T47D (cell line): Measurements from ENCODE around the gene CNOT1.

Experiments used
- DNase-seq, 2 experiments: peaks; one replicate each; pipeline versions ENCODE4 v3.0.0 to v3.0.0-alpha.2; 2011 to 2012; ENCODE audit warnings: low read depth in 1 of 2, low spot score in 1 of 2
- JUND ChIP-seq: IDR thresholded peaks from 2 replicates; pipeline ENCODE4 v1.6.1; 2012; ENCODE audit warnings: low read depth
- in situ Hi-C: cut with HindIII; loops from 2 replicates; pipeline ENCODE4 v1.10.0; 2016; ENCODE audit warnings: low sequenced_read_pairs, low pct_unique_long_range_greater_than_20kb

Gene CNOT1

DNA sequence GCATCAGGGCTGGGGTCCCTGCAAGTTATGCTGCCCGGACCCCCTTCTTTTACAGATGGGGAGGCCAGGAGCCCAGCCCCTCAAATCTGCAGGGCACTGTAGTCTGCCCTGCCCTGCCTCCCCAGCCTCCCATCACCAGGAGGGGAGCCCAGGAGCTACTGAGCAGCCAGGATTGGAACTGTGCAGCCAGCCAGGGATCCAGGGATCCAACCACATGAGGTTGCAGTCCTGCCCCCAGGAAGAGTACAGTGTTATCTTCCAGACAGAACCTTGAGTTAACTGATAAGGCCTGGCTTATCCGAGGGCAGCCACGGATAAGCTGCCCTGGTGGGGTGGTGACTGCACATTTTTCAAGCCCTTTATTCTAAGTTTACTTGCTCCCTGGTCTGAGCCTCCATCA is 141.1 kb downstream of the CNOT1 start:
- no peak for TF ChIP-seq JUND
- no peak for DNase-seq
- in situ Hi-C loops, result no loop called here

DNA sequence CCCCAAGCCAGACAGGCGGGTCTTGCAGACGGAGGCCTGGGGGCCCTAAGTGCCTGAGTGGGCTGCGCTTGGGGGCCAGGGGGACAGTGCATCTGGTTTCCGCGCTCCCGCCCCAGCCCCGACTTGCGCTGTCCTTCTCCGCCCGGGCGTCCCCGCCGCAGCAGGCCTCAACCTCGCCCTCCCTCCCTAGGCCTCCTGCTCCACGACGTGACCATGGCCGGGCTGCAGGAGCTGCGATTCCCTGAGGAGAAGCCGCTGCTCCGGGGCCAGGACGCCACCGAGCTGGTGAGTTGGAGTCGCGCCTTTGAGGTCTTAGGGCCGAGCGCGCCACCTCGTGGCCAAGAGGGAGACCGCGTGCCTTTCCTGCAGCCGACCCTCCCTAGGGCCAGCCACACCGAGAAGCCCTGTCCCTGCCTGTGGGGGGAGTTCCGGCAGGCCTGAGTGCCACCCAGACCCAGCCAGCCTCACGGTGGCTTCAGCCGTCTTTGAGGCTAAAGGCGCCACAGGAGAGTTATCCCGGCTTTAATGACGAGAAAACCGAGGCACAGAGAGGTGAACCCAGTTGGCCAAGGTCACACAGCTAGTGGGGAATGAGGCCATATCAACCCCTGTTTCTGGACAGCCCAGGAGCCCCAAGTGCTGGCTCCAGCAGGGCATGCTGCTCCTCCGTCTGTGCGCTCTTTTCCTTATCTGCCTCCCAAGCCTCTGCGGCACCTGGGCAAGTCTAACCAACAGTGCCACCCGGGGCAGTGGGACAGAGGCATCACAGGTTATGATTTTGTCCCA is 141.9 kb downstream of the CNOT1 start:
- in situ Hi-C loops, result no loop called here
- TF ChIP-seq JUND, result no peak
- DNase-seq, result peak; percentile 75 to 80

DNA sequence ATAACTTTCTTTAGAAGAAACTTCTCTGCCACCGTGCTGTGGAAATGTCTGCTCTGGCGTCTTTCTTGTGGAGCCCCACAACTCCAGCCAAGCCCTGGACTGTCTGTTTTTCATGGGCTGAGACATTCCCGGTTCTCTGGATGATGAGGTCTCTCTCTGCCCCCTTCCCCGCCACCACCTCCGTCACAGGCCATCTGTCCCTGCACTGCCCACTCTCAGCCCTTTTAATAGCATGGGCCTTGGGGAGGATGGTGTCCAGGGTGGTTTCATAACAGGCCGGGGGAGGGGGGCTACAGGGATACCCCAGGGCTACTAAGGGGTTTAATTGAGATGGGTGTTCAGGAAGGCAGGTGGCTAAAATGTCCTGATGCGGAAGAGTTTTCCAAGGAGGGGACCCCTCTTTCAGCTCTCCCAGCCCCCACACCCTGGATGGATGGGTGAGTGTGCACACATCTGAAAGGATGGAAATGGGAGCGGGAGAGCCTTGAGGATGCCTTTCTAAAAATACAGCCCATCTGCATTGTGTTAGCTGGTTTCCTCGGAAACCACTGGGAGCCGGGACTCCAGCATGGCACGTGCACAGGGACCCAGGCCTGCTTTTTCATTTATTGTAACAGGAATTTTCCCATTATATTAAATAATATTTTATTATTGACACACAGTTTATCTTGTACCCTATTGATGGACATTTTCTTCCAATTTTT is 144.3 kb downstream of the CNOT1 start:
- DNase-seq, result no peak
- TF ChIP-seq JUND, result no peak
- in situ Hi-C loops, result no loop called here

DNA sequence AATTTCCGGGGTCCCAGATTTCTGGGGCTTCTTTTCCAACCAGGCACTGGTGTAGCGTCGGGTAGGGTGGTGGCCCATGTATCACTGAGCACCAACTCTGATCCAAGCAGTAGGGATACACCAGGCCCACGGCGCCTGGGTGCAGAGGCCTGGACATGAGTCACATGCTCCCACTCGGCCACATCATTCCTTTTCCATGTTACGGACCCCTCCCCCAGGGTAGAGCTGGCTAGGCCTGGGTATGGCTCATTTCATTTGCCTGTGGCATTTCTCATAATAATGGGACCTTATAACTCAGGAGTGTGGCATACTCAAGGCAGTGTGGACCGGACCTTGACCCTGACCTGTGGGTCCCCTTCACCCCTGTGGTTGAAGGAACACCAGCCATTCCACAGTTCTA is 147.7 kb downstream of the CNOT1 start:
- in situ Hi-C loops, result no loop called here
- no peak for TF ChIP-seq JUND

DNA sequence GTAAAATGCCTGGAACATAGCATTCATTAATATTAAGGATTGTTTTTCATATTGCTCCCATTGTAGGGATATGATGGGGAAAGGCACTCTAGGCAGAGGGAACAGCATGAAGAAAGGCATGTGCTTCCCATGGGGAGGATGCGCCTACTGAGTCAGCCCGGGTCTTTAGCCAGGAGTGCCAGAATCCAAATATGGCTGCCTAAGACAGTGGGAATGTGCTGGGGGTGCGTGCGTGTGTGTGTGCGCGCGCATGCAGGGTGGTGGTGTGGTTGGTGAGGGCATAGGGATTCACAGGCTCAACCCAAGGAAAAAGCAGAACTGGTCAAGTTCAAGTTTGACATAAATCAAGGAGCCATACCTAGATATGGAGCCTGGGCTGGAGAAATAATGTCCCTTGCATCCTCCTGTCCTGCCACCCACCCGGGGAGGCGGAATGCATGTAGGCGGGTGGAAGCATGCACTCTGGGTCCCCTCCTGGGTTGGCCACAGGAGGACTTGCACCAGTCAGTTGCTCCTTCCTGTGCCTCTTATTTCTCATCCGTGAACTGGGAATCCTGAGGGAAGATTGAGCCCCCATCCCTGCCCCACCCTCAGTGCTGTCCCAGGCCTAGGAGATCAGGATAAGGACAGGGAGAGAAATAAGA is 148.3 kb downstream of the CNOT1 start:
- no peak for TF ChIP-seq JUND
- in situ Hi-C loops, result no loop called here
- DNase-seq, result no peak

More for the DNA sequence above, 147.7 kb downstream of the CNOT1 start:
- no peak for DNase-seq

DNA sequence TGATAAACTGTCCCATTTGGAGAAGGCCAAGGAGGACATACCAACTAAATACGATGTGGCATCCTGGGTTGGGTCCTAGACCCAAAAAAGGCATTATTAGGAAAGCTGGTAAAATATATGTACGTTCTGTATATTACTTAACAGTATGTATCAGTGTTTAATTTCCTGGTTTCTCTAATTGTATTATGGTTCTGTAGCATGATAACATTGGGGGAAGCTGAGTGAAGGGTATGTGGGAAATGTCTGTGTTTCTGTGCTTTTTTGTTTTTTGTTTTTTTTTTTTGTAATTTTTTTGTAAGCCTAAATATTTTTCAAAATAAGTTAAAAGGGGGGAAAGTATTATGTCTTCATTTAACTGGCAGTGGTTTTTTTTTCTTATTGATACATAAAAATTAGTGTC is 151.2 kb downstream of the CNOT1 start:
- DNase-seq, result no peak
- in situ Hi-C loops, result no loop called here
- TF ChIP-seq JUND, result no peak

DNA sequence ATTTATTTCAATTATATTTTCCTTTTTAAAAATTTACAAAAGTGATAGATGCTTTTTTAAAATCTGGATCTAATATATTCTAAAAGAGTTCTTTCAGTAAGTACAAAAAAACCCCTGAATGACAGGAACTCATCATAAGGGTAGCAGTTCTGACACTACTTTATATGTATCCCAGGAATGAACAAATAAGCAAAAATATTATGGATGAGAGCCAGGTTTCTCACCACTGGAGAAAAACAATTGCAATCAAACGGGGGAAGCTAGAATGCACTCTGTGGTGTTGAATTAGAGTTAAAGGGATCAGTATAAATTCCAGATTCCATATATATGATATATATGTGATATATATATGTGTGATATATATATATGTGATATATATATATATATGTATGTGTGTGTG is 152.8 kb downstream of the CNOT1 start:
- in situ Hi-C loops, result no loop called here
- TF ChIP-seq JUND, result no peak
- DNase-seq, result no peak

DNA sequence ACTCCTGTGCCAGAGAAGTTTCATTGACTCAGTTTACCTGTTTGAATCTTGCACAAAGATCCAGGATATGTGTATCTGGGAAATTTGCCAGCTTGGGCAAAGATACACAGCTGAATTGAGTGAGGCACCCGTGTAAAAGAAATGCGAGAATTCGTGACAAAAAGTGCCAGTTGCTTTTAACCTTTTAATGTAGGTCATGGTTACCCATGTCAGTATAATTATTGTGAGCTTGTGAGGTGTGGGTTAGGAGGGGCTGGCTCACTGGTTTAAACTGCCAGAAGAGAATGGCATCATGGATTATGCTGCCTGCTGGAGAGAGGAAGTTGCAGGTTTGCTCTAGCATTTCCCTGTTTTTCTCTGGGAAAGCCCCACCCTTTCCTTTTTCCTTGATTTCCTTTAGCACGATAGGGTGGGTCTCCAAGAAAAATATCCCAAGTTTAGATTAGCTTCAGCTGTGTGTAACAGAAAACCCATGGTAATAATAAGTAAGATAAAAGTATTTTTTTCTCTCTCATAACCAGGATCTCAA is 154.5 kb downstream of the CNOT1 start:
- no peak for DNase-seq
- TF ChIP-seq JUND, result no peak
- in situ Hi-C loops, result no loop called here

DNA sequence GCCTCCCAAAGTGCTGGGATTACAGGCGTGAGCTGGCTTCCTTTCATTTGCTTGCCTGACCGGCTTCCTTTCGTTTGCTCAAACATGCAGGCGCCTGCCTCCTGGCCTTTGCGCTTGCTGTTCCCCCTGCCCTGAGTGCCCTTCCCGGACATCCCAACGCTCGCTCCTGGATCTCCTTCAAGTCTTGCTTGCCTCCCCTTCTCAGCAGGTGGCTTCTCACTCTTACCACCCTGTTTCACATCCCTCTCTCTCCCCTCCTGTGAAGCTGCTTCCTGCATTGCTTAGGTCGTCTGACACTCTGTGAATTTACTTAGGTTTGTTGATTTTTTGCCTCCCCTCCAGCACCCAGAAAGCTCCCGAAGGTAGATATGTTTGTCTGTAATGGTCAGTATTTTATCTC is 155.3 kb downstream of the CNOT1 start:
- in situ Hi-C loops, result no loop called here
- DNase-seq, result no peak
- no peak for TF ChIP-seq JUND

DNA sequence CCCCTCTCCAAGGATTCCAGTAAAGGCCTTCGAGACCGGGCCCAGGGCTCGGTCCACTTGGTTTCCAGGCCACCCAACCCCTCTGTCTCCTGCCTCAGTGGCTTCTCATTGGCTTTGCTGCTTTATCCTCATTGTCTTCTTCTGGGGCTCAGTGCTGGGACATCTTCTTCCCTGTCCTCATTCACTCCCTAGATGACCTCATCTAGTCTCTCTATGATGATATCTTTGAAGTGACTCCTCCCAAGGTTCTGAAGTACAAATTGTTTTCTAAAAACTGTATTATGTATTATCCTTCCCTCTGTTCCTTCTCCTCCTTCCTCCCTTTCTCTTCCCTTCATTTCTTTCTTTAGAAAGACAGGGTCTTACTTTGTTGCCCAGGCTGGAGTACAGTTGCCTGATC is 156.8 kb downstream of the CNOT1 start:
- TF ChIP-seq JUND, result no peak
- in situ Hi-C loops, result no loop called here
- no peak for DNase-seq

DNA sequence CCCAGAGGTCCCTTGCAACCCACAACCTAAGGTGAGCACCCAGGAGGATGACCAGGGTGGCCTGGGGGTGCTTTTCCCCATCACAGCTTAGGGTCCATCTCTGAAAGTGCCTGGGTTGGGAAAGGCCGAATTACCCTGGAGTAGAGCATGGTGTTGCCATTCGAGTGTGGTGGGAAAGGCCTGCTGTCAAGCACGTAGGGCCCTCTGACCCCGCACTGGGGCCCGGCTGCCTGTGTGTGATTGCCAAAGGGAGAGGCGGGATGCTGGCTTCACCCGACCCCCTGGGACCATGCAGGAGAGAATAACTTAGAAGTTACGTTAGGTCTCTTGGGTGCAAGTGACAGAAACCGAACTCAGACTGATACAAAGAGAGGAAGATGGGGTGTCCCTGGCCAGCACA is 157.4 kb downstream of the CNOT1 start:
- TF ChIP-seq JUND, result no peak
- no peak for DNase-seq
- in situ Hi-C loops, result no loop called here

DNA sequence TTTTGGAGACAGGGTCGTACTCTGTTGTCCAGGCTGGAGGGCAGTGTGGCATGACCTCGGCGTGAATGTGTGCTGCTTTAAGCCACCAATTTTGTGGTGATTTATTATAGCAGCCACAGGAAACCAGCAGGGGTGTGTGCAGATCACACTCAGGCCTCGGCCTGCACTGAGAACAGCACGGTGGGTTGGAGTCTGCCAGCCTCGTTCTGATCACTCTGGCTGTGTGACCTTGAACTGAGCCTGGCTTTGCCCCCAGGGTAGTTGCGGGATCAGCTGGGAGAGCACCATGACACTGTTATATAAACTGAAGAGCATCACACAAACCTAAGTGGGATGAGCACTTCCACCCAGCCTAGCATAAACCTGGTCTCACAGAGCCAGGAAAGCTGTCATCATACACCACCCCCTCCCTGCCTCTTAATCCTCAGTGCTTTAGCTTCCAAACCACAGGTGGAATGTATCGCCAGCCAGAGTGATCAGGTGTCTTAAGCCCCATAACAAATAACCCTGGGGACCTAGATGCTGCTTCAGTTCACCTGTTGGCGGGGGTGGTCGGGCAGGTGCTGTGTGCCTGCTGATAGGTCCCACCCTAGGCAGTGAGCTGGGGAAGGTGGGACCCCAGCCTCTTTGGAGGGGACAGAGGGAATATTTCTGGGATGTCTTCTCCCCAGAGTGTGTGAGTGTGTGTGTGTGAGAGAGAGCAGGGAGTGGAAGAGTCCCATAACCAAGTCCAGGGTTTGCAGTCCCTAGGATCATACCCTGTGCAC is 158.2 kb downstream of the CNOT1 start:
- DNase-seq, result peak in 1 of 2 experiments; percentile 31
- no peak for TF ChIP-seq JUND
- in situ Hi-C loops, result no loop called here
